Peyer's patch (tissue), 4 donors: Measurements from ENCODE around the gene NRGN.

Experiments
- CTCF ChIP-seq, 6 experiments: fragments of 450-650 bp in 4 of 6; fragments of 200-600 bp in 2 of 6; sonication (generic) in 1 of 6; IDR thresholded peaks; one replicate each; pipeline ENCODE4 v1.5.1; 2017 to 2019; ENCODE audit warnings: antibody characterized with exemption in 6 of 6, mild to moderate bottlenecking in 3 of 6, moderate library complexity in 1 of 6
- POLR2A ChIP-seq, 2 donors: fragments of 450-650 bp; IDR thresholded peaks; one replicate each; pipeline ENCODE4 v1.5.1; 2017; ENCODE audit warnings: antibody characterized with exemption in 2 of 2, mild to moderate bottlenecking in 2 of 2, moderate library complexity in 2 of 2

DNA sequence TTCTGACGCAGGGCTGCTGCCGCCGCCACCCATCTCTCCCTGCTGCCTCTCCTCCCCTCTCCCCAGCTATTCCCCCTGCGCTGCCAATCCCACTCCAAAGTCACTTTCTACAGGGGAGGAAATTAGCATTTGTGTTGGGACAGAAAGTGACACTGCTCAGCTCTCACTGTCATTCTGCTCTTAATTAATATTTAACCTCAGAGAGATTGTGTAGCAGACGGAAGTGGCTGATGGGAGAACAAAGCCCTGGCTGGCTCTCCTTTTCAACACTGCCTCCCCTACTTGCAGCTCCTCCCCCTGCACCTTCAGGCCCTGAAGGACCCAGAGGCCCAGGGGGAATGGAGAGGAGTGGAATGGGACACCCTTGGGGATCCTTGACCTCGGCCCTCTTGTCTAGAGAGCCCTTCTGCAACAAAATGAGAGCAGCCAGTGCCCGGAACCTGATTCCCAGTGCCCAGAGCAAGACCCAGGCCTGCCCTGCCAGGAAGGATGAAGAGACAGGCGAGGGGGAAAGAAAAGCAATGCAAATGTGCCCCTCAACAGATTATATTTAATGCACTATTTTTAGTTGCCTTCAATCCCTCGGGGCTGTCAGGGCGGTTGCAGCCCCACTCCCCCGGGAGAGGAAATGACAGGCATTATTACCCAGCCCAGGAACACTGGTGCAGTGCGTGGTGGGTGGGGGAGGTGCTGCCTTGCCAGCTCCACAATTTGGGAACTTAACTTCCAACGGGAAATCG is 14.6 kb upstream of the NRGN start:
- TF ChIP-seq CTCF (IDR thresholded peaks at IDR 0.05) = no peak
- TF ChIP-seq POLR2A (IDR thresholded peaks at IDR 0.05) = no peak
